ENCODE data around the gene ATP6V1A.

Gene ATP6V1A

DNA sequence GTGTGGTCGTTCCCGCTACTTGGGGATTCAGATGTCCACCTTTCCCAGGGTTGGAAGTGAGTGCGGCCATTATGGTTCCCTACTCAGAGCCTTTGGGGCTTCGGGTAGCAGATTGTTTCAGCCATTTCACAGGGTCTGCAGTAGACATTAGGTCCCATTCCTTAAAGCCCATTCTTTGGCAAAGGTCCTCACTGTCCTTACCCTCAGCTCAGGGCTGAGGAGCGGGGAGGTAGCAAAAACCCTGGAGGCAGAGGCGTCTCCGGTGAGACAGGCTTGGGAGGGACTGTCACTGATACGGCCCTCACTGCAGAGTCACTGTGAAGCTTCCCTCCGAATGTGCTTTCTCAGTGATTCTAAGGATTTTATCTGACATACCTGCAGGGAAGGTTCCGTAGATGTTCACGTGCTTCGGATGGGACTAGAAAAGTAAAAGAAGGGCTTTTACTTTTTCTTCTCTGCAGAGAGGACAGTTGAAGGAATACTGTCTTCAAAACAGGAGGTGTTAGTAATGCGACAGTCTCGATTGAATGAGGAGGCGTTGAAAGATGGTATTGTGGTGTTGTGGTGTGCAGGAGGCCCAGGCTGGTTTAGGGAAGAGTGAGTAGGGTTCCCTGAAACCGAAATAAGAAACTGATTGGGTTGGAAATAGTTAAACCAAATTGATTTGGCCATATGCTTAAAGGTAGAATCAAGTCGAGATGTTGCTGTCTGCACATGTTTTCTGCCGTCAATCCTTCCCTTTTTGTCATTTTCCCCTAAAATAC lies 630 bp downstream of the ATP6V1A start:
- peak; percentile 81 for DNase-seq (ENCODE audit: low spot score)

- no peak for DNase-seq (ENCODE audit: low spot score)
These were observed 4.3 kb downstream of the ATP6V1A start for GRCh38 chr3:113751141-113751540.

DNA sequence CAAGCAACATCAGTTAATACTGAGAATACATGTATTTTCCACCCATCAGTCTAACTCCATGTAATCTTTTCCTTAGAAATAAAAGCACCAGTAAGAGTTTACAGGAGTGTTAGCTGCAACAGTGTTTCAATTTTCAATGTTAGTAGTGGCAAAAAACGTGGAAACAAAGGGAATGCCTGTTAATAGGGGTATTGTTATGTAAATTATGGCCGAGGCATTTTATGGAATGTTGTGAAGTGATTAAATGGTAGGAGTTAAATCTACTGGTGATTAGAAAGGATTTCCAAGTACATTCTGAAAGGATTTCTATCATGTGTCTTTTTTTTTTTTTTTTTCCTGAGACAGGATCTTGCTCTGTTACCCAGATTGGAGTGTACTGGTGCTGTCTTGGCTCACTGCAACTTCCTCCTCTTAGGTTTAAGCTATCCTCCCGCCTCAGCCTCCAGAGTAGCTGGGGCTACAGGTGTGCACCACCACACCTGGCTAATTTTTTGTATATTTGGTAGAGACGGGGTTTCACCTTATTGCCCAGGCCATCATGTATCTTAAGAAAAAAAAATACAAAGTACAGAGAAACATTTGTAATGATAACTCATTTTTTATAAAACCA lies 6.6 kb downstream of the ATP6V1A start:
- DNase-seq (ENCODE audit: low spot score) = no peak

DNA sequence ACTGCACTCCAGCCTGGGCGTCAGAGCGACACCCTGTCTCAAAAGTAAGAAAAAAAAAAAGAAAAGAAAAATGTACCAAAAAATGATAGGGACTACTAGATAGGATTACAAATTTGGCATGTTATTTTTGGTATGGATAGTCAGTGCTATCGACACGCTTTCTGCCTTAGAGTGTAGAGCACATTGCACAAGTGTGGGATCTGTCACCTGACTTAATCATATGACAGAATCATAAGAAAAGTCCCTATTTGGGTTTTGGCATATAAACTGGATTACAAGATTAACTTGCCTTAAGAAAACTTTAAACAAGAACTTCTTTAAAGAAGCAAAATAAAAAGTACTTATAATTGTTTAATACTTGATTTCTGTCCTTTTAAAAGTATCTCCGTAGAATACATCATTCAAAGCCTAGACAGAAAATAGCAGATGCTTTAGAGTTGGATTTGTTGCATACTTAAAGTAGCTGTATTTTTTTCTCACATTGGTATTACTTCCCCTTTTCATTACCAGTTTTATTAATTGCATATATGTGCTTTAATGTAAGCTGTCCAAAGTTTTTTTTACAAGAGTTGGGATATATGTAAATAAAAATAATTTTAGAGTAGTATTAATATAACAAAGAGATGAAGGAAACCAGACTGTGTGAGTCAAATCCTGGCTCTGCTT lies 7.8 kb downstream of the ATP6V1A start:
- DNase-seq (ENCODE audit: low spot score) = no peak

DNA sequence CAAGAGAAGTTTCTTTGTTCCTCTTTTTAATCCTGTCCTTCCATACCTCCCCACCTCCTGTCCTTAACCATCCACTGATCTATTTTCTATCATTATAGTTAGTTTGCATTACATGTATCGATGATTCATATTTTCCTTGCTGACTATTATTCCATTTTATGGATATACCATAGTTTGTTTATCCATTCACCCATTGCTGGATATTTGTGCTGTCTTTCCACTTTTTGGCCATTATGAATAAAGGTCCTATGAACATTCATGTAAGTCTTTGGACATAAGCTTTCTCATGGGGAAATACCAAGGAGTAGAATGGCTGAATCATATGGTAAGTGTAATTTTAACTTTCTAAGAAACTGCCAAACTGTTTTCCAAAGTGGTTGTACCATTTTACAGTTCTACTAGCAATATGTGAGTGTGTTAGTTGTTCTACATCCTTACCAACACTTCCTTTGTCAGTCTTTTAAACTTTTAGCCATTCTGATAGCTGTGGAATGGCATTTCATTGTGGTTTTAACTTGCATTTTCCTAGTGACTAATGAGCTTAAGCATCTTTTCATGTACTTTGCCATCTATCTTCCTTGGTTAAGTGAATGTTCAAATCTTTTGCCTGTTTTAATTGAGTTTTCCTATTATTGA lies 11.7 kb downstream of the ATP6V1A start:
- no peak for DNase-seq (ENCODE audit: low spot score)

- DNase-seq (ENCODE audit: low spot score) = no peak
These were observed 17.9 kb downstream of the ATP6V1A start for GRCh38 chr3:113764698-113765097.

DNA sequence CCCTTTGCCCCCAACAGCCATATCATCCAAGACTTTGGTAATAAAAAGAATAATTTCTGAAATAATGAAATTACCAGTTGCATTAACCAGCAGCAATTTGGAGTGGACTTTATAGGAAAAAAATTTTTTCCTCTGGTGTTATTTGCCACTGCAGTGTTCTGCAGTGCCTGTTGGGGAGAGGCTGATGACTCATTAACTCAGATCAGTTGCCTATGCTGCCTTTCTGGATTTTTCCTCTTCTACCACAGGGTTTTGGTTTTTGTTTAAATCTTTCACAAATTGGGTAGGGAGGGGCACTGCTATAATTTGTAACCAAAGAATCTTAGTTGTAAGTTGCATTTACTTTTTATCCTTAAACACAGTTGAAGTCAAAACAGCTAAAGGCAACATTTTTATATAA lies 22.7 kb downstream of the ATP6V1A start:
- DNase-seq (ENCODE audit: low spot score) = no peak

GRCh38 chr3:113771993-113772392 lies 25.2 kb downstream of the ATP6V1A start:
- no peak for DNase-seq (ENCODE audit: low spot score)

GRCh38 chr3:113773381-113773780 lies 26.5 kb downstream of the ATP6V1A start:
- no peak for DNase-seq (ENCODE audit: low spot score)

- DNase-seq (ENCODE audit: low spot score) = no peak
These were observed 28.7 kb downstream of the ATP6V1A start for GRCh38 chr3:113775516-113775915.

DNA sequence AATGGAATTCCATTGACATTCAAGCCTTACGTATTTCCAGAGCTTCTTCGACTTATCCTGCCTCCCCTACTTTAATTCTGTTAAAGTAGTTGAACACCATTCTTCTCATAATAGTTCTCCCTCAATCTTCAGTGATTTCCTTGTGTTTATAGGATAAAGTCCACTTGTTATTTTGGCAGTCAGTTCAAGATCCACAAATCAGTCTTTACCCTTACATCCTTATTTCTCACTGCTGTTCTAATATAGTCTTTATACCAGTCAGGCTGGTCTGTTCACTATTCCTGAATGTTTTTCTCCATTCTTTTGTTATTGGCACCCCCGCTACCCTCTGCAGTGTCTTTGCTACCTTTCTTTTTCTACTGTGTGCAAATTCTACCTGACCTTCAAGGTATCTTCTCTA lies 29.7 kb downstream of the ATP6V1A start:
- DNase-seq (ENCODE audit: low spot score) = no peak

DNA sequence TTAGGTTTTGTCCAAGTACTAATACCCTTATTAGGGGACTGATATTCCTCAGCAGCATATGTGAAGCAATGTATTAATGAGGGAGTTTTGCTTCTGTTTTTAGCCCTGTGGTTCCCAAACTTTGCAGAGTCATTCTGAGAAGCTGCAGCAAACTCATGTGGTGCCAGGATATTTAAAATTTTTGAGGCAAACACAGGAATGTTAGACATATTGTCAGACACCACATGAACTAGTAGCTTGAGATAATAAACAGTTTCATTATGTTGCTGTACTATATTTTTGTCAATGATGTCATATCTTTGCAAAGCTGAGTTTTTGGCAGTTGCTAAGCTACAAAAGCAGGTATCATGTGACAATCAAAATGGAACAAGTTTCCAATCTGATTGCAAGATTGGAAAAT lies 36.6 kb downstream of the ATP6V1A start:
- peak; percentile 49 for DNase-seq (ENCODE audit: low spot score)

DNA sequence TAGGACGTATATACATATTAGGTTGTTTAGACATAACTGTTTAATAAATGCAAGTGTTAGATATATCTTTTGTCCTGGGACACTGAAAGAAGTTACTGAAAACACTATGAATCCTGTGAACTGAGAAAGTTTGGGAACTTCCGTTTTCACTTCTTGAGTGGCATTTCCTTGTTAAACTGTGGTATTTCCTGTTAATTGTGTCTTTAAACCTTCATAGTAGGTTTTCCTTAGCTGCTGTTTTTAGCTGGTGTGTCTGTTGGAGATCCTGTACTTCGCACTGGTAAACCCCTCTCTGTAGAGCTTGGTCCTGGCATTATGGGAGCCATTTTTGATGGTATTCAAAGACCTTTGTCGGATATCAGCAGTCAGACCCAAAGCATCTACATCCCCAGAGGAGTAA lies 37.1 kb downstream of the ATP6V1A start:
- no peak for DNase-seq (ENCODE audit: low spot score)

- no peak for DNase-seq (ENCODE audit: low spot score)
These were observed 44.5 kb downstream of the ATP6V1A start for GRCh38 chr3:113791381-113791780.

GRCh38 chr3:113794526-113794925 lies 47.7 kb downstream of the ATP6V1A start:
- no peak for DNase-seq (ENCODE audit: low spot score)

- no peak for DNase-seq (ENCODE audit: low spot score)
These were observed 48.9 kb downstream of the ATP6V1A start for GRCh38 chr3:113795693-113796092.

GRCh38 chr3:113802795-113803455 lies 56.1 kb downstream of the ATP6V1A start:
- no peak for DNase-seq (ENCODE audit: low spot score)

DNA sequence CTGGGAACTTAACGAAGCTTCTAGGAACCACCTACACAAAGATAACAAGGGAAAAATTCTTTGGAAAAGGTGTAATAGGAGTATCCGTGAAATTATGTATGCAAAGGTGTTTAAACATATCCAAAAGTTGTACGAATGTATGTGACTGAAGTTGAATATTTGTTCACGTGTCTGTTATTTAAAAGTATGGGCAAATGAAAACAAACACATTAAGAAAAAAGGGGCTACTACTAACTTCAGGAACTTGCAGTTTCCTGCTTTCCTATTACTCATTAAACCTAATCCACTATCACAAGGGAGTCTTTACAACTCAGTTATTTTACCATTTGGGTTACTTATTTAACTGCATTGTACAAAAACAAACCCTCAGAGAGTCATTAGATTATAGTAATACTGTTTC lies 57.8 kb downstream of the ATP6V1A start:
- no peak for DNase-seq (ENCODE audit: low spot score)

- DNase-seq (ENCODE audit: low spot score) = no peak
These were observed 58.4 kb downstream of the ATP6V1A start for GRCh38 chr3:113805249-113805648.

- no peak for DNase-seq (ENCODE audit: low spot score)
These were observed 66.0 kb downstream of the ATP6V1A start for GRCh38 chr3:113812854-113813253.

DNA sequence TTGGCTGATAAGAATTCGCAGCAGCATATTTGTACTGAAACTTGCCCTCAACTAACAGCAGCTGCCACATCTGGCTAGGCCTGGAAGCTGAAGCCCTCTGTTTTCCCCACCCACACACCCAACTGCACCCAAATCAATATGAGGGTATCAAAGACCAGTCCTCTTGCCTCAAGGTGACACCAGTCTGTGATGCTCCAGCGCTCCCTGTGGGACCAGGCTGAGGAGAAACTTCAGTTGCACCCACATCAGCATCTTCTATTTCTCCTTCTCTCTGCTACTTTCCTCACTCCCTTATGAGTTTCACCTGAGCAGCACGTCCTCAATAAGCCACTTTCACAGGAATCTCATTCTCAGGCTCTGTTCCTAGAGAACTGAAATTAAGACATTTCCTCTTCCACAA lies 73.0 kb downstream of the ATP6V1A start:
- DNase-seq (ENCODE audit: low spot score) = no peak

- DNase-seq (ENCODE audit: low spot score) = no peak
These were observed 78.3 kb downstream of the ATP6V1A start for GRCh38 chr3:113825090-113825489.

Data from hematopoietic multipotent progenitor cell treated with erythropoietin and hydrocortisone succinate and interleukin-3 and kit ligand, for 17 days (in vitro differentiated cells).